K562 (cell line): ENCODE data around the gene FGF11. TPM values are rescaled to one million over a fixed set of nuclear protein-coding genes. Genes with fewer than 3 reads are reported as not detected.

Source experiments
- ATAC-seq: fragments of 200-7000 bp; cut with Tn5 transposase; 3 replicates; pipeline ENCODE4 v1.9.1; 2020; ENCODE audit warnings: moderate library complexity
- BruUV-seq: library from RNA; stranded (reverse); fragments of 400-500 nt; replicated peaks from 2 replicates; lab custom pipeline; 2021; lab: Mats Ljungman, UMichigan
- CTCF ChIA-PET: fragments of 300-600 bp; formaldehyde crosslinking; extraction: SDS; loops from one replicate; lab custom pipeline; 2021; ENCODE audit warnings: low intra/inter-chr PET ratio; lab: Yijun Ruan, JAX
- POLR2A ChIA-PET: fragments of 300-600, 350-650 bp; sonication (Branson Sonifier 250); formaldehyde crosslinking; extraction: SDS; loops from one replicate; lab custom pipeline; 2021; ENCODE audit warnings: antibody characterized with exemption, inconsistent platforms; lab: Yijun Ruan, JAX
- DNase-seq, 4 experiments: peaks; one replicate each; pipeline versions ENCODE4 v3.0.0 to v3.0.0-alpha.2; 2011 to 2018; ENCODE audit warnings: low spot score in 3 of 4, mixed read lengths in 3 of 4; ENCODE audit errors: extremely low read depth in 1 of 4
- FAIRE-seq: peaks from 2 replicates; lab custom pipeline; 2011; peaks lifted over from hg19 to GRCh38; lab: Jason Lieb, UNC
- H2AFZ ChIP-seq: 2 replicates; pipeline ENCODE4 v1.6.0; 2011; ENCODE audit warnings: low read depth, low read length, control low read depth, inconsistent platforms
- H3K27ac ChIP-seq: fragments of 200-600 bp; 3 replicates; pipeline ENCODE4 v1.8.0; 2011; ENCODE audit warnings: low read depth, mild to moderate bottlenecking, control low read depth, inconsistent platforms, low read length, moderate library complexity, mixed read lengths; ENCODE audit errors: extremely low read depth
- H3K27me3 ChIP-seq, 2 experiments: fragments of 300-600 bp in 1 of 2; 2 replicates in 1 of 2; 3 replicates in 1 of 2; pipeline versions ENCODE4 v1.6.0 to v1.8.0; 2011; ENCODE audit warnings: inconsistent platforms in 2 of 2, low read length in 2 of 2, mild to moderate bottlenecking in 1 of 2, mixed read lengths in 1 of 2, moderate library complexity in 1 of 2; ENCODE audit not compliant: control insufficient read depth in 2 of 2, insufficient read depth in 2 of 2
- H3K36me3 ChIP-seq: fragments of 300-600 bp; 3 replicates; pipeline ENCODE4 v1.8.0; 2011; ENCODE audit warnings: mild to moderate bottlenecking, low read length, inconsistent platforms; ENCODE audit not compliant: control insufficient read depth, insufficient read depth
- H3K4me1 ChIP-seq, 2 experiments: fragments of 200-600 bp in 1 of 2; replicated peaks in 1 of 2; 2 replicates in 1 of 2; 3 replicates in 1 of 2; pipeline versions ENCODE4 v1.5.1 to v1.8.0; 2011; ENCODE audit warnings: inconsistent platforms in 2 of 2, low read length in 2 of 2, mild to moderate bottlenecking in 1 of 2, mixed read lengths in 1 of 2, moderate library complexity in 1 of 2; ENCODE audit not compliant: control insufficient read depth in 2 of 2, insufficient read depth in 2 of 2
- H3K4me2 ChIP-seq: 2 replicates; pipeline ENCODE4 v1.6.1; 2011; ENCODE audit warnings: low read length, control low read depth, inconsistent platforms, mixed read lengths; ENCODE audit not compliant: insufficient read depth
- H3K4me3 ChIP-seq: fragments of 200-600 bp; sonication (generic), shearing (Covaris generic); 2 replicates; pipeline ENCODE4 v1.5.1; 2016; ENCODE audit warnings: control low read depth, inconsistent platforms
- H3K79me2 ChIP-seq: fragments of 200-600 bp; 3 replicates; pipeline ENCODE4 v1.8.0; 2011; ENCODE audit warnings: low read length, inconsistent platforms; ENCODE audit not compliant: control insufficient read depth, insufficient read depth
- H3K9ac ChIP-seq, 2 experiments: 2 replicates each; pipeline versions ENCODE4 v1.6.0 to v1.6.1; 2011; ENCODE audit warnings: low read depth in 2 of 2, low read length in 2 of 2, control low read depth in 1 of 2, inconsistent platforms in 1 of 2, mild to moderate bottlenecking in 1 of 2, mixed read lengths in 1 of 2; ENCODE audit not compliant: insufficient read depth in 1 of 2
- H3K9me1 ChIP-seq: one replicate; pipeline ENCODE4 v1.6.0; 2011; ENCODE audit warnings: inconsistent platforms, mild to moderate bottlenecking, low read length, moderate library complexity; ENCODE audit not compliant: control insufficient read depth, insufficient read depth
- H3K9me3 ChIP-seq: replicated peaks from 2 replicates; pipeline ENCODE4 v1.5.1; 2011; ENCODE audit warnings: low read depth, low read length, inconsistent platforms; ENCODE audit not compliant: control insufficient read depth, insufficient read depth
- H4K20me1 ChIP-seq: replicated peaks from 2 replicates; pipeline ENCODE4 v1.6.1; 2011; ENCODE audit warnings: low read length, inconsistent platforms, mixed read lengths; ENCODE audit not compliant: control insufficient read depth, insufficient read depth
- CC2D1A ChIP-seq: fragments of 450-650 bp; IDR thresholded peaks from 2 replicates; pipeline ENCODE4 v1.6.1; 2017; ENCODE audit warnings: mild to moderate bottlenecking
- CHAMP1 ChIP-seq: fragments of 450-650 bp; IDR thresholded peaks from 2 replicates; pipeline ENCODE4 v1.6.1; 2016; ENCODE audit warnings: mild to moderate bottlenecking
- E4F1 ChIP-seq: fragments of 250-450 bp; sonication (Bioruptor Pico); IDR thresholded peaks from 2 replicates; pipeline ENCODE4 v1.5.0; 2021; ENCODE audit warnings: mild to moderate bottlenecking, borderline replicate concordance
- ETS2 ChIP-seq: IDR thresholded peaks from 2 replicates; pipeline ENCODE4 v1.6.1; 2016; ENCODE audit warnings: borderline replicate concordance, missing genetic modification characterization, mild to moderate bottlenecking, moderate library complexity, missing compliant biosample characterization; ENCODE audit not compliant: poor library complexity, severe bottlenecking
- HINFP ChIP-seq: fragments of 450-650 bp; conservative IDR thresholded peaks from 2 replicates; pipeline ENCODE4 v1.6.1; 2016; ENCODE audit warnings: missing genetic modification characterization, low read depth, mild to moderate bottlenecking, control low read depth, missing compliant biosample characterization
- MYBL2 ChIP-seq, 2 experiments: fragments of 450-650 bp in 1 of 2; sonication (generic) in 1 of 2; formaldehyde crosslinking in 1 of 2; IDR thresholded peaks; 2 replicates each; pipeline versions ENCODE4 v1.6.1 to v1.8.1; 2017 to 2022; ENCODE audit warnings: borderline replicate concordance in 1 of 2, inconsistent platforms in 1 of 2, low read depth in 1 of 2, mild to moderate bottlenecking in 1 of 2, missing genetic modification reagents in 1 of 2, moderate library complexity in 1 of 2
- NFIC ChIP-seq: fragments of 450-650 bp; IDR thresholded peaks from 2 replicates; pipeline ENCODE4 v1.6.1; 2017; ENCODE audit warnings: mild to moderate bottlenecking, inconsistent platforms
- TCF7 ChIP-seq: sonication (generic); IDR thresholded peaks from 2 replicates; pipeline ENCODE4 v1.6.1; 2016; ENCODE audit warnings: antibody characterized with exemption, borderline replicate concordance
- ZBTB34 ChIP-seq: fragments of 250-450 bp; sonication (Bioruptor Pico); IDR thresholded peaks from 2 replicates; pipeline ENCODE4 v1.8.0; 2021; ENCODE audit warnings: mild to moderate bottlenecking, moderate library complexity
- ZNF347 ChIP-seq: fragments of 450-650 bp; formaldehyde crosslinking; IDR thresholded peaks from 2 replicates; pipeline ENCODE4 v1.4.0; 2020; ENCODE audit warnings: low read depth, mild to moderate bottlenecking, moderate library complexity
- ZNF449 ChIP-seq: fragments of 250-450 bp; sonication (Bioruptor Pico); IDR thresholded peaks from 2 replicates; pipeline ENCODE4 v1.8.0; 2022; ENCODE audit warnings: moderate library complexity, mild to moderate bottlenecking, inconsistent platforms
- ZNF766 ChIP-seq: fragments of 200-800 bp; sonication (Bioruptor generic); conservative IDR thresholded peaks from 2 replicates; pipeline ENCODE4 v1.6.1; 2016; ENCODE audit warnings: missing genetic modification characterization, missing compliant biosample characterization
- WGBS: fragments of 100-300 bp; shearing (Covaris generic); methylation state at CpG from one replicate; pipeline ENCODE4 v1.1.6; 2016; ENCODE audit warnings: low coverage, mixed read lengths; ENCODE audit not compliant: insufficient coverage; ENCODE audit errors: missing lambda C conversion rate; 5-methylcytosine and 5-hydroxymethylcytosine counted together
- in situ Hi-C: fragments of 300-500 bp; cut with MboI; formaldehyde crosslinking; loops from 4 replicates; pipeline ENCODE4 v1.15.0; 2018; ENCODE audit warnings: inconsistent platforms, mixed read lengths
- intact Hi-C: fragments of 100-400 bp; cut with micrococcal nuclease; formaldehyde crosslinking; loops from 2 replicates; pipeline ENCODE4 v1.14.2; 2022
- polyA plus RNA-seq, 8 experiments: library from polyadenylated mRNA; depleted of rRNA in 4 of 8; stranded (reverse) in 5 of 8; unstranded in 3 of 8; fragments of >200 nt; fragmentation: Nextera tagmentation in 2 of 8; fragmentation: Illumina TruSeq in 1 of 8; extraction: Ambion mirVana in 2 of 8; extraction: Trizol in 1 of 8; gene quantifications; 2 replicates each; pipeline versions ENCODE4 v1.2.1 to v1.2.3, GENCODE V29; 2011 to 2014; ENCODE audit warnings: inconsistent platforms in 1 of 8, missing spikeins in 1 of 8
- total RNA-seq, 7 experiments: library from RNA; depleted of rRNA in 6 of 7; stranded (reverse); fragments of >200 nt in 6 of 7; fragmentation: Illumina TruSeq in 2 of 7; extraction: Trizol in 2 of 7; gene quantifications; 2 replicates each; pipeline versions ENCODE4 v1.2.1 to v1.2.3, GENCODE V29; 2011 to 2021; ENCODE audit warnings: low replicate concordance in 1 of 7

The FGF11 gene
- total and polyA plus RNA-seq, 9 of the 15 experiments (the other 6 are each of a cell fraction or from before 2014, with no cell fraction given) = 1.2 to 7.5 (median 3.0) TPM

- Histone ChIP-seq H3K9me3 (no peaks in the 10 kb centered on the region), H2AFZ (no peak overlapping the region), H3K9me1 (no peaks in the 10 kb centered on the region), H3K4me2 (no peak overlapping the region), H3K27ac (no peak overlapping the region), H3K4me3 (no peak overlapping the region), H3K79me2 (no peaks in the 10 kb centered on the region), H3K4me1 (peaks cover 3 to 29% of the 10 kb centered on the region in 2 experiments; a peak in 4 of 5 replicates), H3K36me3 (no peaks in the 10 kb centered on the region; the same call in 2 of the 3 replicates), H3K9ac (no peak overlapping the region), H3K27me3 (no peaks in the 10 kb centered on the region), H4K20me1 (no peaks in the 10 kb centered on the region)
- WGBS = 90% methylated on average over 2 of the region's 4 CpGs
- in situ Hi-C loops = no loop called here
- CTCF ChIA-PET = no interaction called here
- intact Hi-C loops = no loop called here
- no peak for FAIRE-seq
- DNase-seq = no peak
- no TSS peak for BruUV-seq
- POLR2A ChIA-PET = no interaction called here
- ATAC-seq = no peak
- TF ChIP-seq NFIC (no peak), MYBL2 (IDR thresholded peaks at IDR 0.05; ENCODE audit: low read depth) (no peak), MYBL2 (CRISPR knock-in tag; IDR thresholded peaks at IDR 0.05; ENCODE audit: borderline replicate concordance) (no peak), CC2D1A (no peak), HINFP (tag) (no peak), ZBTB34 (CRISPR knock-in tag) (no peak), ZNF766 (CRISPR knock-in tag) (no peak), E4F1 (CRISPR knock-in tag) (no peak), TCF7 (no peak), ZNF449 (CRISPR knock-in tag) (no peak), ZNF347 (no peak), CHAMP1 (no peak), ETS2 (tag) (no peak)
These were observed 43.2 kb upstream of the FGF11 start for GRCh38 chr17:7396147-7396546.
